MCF 10A (cell line): ENCODE measurements around the gene SUV39H1. TPM values are rescaled to one million over a fixed set of nuclear protein-coding genes. Genes with fewer than 3 reads are reported as not detected.
"Not testable (repeated sequence)": the region's sequence is repeated elsewhere in the genome, so short reads cannot be mapped to it uniquely, and the experiment has no call there.

Experiments
- BruUV-seq: library from RNA; stranded (reverse); fragments of 400-500 nt; replicated peaks from 2 replicates; lab custom pipeline; 2021; lab: Mats Ljungman, UMichigan
- CTCF ChIA-PET: fragments of 300-600 bp; sonication (Branson Sonifier 250); formaldehyde crosslinking; extraction: SDS; loops from one replicate; lab custom pipeline; 2021; ENCODE audit warnings: antibody characterized with exemption, inconsistent platforms; lab: Yijun Ruan, JAX
- POLR2A ChIA-PET: fragments of 300-600, 350-650 bp; sonication (Branson Sonifier 250); formaldehyde crosslinking; extraction: SDS; loops from one replicate; lab custom pipeline; 2020; ENCODE audit warnings: antibody characterized with exemption, inconsistent platforms; lab: Yijun Ruan, JAX
- DNase-seq: peaks from one replicate; pipeline ENCODE4 v3.0.0-alpha.2; 2018; ENCODE audit not compliant: unreplicated experiment
- H3K27ac Mint-ChIP-seq: one replicate; pipeline ENCODE4 v1.8.0; 2022; ENCODE audit warnings: mild to moderate bottlenecking, low read depth, mixed read lengths; ENCODE audit not compliant: unreplicated experiment
- H3K27me3 Mint-ChIP-seq: one replicate; pipeline ENCODE4 v1.8.0; 2022; ENCODE audit warnings: mixed read lengths; ENCODE audit not compliant: insufficient read depth, unreplicated experiment
- H3K36me3 Mint-ChIP-seq: one replicate; pipeline ENCODE4 v1.8.0; 2022; ENCODE audit warnings: mild to moderate bottlenecking, moderate library complexity, mixed read lengths; ENCODE audit not compliant: insufficient read depth, unreplicated experiment
- H3K4me1 Mint-ChIP-seq: one replicate; pipeline ENCODE4 v1.8.0; 2022; ENCODE audit warnings: mixed read lengths; ENCODE audit not compliant: insufficient read depth, unreplicated experiment
- H3K4me3 Mint-ChIP-seq: one replicate; pipeline ENCODE4 v1.8.0; 2022; ENCODE audit warnings: mild to moderate bottlenecking, moderate library complexity, mixed read lengths; ENCODE audit not compliant: unreplicated experiment
- H3K9me3 Mint-ChIP-seq: one replicate; pipeline ENCODE4 v1.8.0; 2022; ENCODE audit warnings: mixed read lengths; ENCODE audit not compliant: unreplicated experiment
- intact Hi-C: fragments of 100-400 bp; cut with micrococcal nuclease; formaldehyde crosslinking; loops from 2 replicates; pipeline ENCODE4 v1.14.1; 2022
- total RNA-seq: library from RNA; stranded (reverse); gene quantifications from 2 replicates; pipeline ENCODE4 v1.2.3, GENCODE V29; 2022
- TF ChIP-seq, protein P1 (sequence below): fragments of 200-600 bp; IDR thresholded peaks from one replicate; pipeline ENCODE4 v1.8.0; 2022; ENCODE audit warnings: antibody characterized with exemption, mild to moderate bottlenecking; ENCODE audit not compliant: unreplicated experiment

Gene SUV39H1
- total RNA-seq, 1 experiment from 2014 or later: 8.7 TPM

DNA sequence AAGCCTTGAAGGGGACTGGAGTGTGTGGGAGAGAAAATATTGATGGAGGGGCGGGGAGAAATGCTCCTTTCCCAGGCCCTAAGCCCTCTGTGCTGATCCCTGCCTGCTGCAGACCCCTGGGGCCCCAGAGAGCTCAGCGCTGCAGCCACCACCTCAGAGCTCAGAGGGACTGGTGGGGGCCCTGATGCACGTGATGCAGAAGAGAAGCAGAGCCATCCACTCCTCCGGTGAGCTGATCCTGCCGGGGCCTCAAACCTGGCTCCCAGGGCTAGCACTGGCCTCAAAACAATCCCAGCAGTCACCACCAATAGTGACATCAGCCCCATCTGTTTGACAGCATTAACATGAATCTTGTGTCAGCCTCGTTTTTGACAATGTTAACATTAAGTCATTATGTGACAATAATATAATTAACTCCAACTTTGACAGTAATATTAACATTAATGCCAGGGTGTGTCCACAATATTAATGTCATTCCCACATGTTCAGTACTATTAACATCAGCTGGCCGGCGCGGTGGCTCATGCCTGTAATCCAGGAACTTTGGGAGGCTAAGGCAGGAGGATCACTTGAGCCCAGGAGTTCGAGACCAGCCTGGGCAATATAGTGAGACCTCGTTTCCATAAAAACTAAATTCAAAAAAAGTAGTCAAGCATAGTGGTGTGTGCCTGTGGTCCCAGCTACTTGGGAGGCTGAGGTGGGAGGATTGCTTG is 7.2 kb upstream of the SUV39H1 start:
- peaks cover 30% of the 10 kb centered on the region for H3K27me3 Mint-ChIP-seq
- H3K4me3 Mint-ChIP-seq: no peak overlapping the region
- ChIA-PET POLR2A (no interaction called here), CTCF (no interaction called here)
- intact Hi-C loops: no loop called here
- no peak for DNase-seq
- no peak overlapping the region for H3K27ac Mint-ChIP-seq
- no peaks in the 10 kb centered on the region for H3K4me1 Mint-ChIP-seq
- no TSS peak for BruUV-seq
- H3K36me3 Mint-ChIP-seq: peaks cover 6% of the 10 kb centered on the region
- TF ChIP-seq, protein P1, sequence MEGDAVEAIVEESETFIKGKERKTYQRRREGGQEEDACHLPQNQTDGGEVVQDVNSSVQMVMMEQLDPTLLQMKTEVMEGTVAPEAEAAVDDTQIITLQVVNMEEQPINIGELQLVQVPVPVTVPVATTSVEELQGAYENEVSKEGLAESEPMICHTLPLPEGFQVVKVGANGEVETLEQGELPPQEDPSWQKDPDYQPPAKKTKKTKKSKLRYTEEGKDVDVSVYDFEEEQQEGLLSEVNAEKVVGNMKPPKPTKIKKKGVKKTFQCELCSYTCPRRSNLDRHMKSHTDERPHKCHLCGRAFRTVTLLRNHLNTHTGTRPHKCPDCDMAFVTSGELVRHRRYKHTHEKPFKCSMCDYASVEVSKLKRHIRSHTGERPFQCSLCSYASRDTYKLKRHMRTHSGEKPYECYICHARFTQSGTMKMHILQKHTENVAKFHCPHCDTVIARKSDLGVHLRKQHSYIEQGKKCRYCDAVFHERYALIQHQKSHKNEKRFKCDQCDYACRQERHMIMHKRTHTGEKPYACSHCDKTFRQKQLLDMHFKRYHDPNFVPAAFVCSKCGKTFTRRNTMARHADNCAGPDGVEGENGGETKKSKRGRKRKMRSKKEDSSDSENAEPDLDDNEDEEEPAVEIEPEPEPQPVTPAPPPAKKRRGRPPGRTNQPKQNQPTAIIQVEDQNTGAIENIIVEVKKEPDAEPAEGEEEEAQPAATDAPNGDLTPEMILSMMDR: no peak
- H3K9me3 Mint-ChIP-seq: peaks cover 23% of the 10 kb centered on the region

DNA sequence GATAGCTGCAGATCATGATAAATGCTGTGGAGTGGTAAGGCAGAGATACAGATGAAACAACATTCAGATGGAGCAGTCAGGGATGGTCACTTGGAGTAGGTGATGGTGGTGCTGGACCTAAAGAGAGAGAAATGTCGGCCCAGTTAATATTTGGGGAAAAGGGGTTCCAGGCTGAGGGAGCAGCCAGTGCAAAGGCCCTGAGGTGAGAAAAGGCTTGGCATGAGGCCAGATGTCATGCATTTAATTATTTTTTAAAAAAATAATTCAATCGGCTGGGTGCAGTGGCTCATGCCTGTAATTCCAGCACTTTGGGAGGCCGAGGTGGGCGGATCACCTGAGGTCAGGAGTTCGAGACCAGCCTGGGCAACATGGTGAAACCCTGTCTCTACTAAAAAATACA is 4.8 kb upstream of the SUV39H1 start:
- H3K9me3 Mint-ChIP-seq, BruUV-seq, H3K4me3 Mint-ChIP-seq, DNase-seq, intact Hi-C loops, H3K27me3 Mint-ChIP-seq, H3K36me3 Mint-ChIP-seq, H3K4me1 Mint-ChIP-seq, CTCF ChIA-PET, POLR2A ChIA-PET, H3K27ac Mint-ChIP-seq: not testable (repeated sequence)

DNA sequence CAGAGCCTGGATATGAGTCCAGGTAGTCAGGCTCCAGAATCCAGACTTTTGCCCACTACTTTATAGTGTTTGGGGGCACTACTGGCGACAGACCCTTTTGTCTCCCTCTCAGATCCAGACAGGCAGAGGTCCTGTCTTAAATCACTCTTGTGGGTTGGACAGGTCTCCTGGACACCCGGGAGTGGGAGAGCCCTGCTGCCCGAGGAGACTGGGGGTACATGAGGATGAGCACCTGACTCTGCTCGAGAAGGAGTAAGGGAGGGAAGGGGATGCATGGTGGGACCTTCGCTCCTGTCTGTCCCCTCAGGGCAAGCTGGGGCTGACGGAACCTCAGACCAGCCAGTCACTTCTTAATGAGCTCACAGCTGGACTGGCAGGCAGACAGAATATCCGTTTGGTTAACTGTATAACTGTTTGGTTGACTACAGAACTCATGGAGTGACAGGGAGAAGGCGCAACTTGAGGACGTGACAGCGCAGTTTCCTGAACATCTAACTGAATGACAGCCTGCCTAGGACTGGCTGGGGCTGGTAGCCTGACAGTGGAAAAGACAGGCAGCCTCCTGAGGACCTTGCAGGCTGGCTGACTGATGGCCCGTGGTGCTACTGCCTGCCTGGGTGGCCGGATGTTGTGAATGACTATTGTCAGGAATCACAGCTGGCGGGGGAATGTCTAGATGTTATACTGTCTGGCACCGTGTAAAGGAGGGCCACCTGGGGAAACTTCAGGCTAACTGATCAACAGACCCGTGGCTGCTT is 1.6 kb upstream of the SUV39H1 start:
- intact Hi-C loops: no loop called here
- BruUV-seq: no TSS peak
- Mint-ChIP-seq H3K4me1 (no peaks in the 10 kb centered on the region), H3K9me3 (no peaks in the 10 kb centered on the region), H3K27me3 (no peaks in the 10 kb centered on the region), H3K27ac (peak overlapping the region; percentile 77), H3K4me3 (peak overlapping the region; percentile 10), H3K36me3 (peaks cover 6% of the 10 kb centered on the region)
- no peak for DNase-seq
- TF ChIP-seq, protein P1: no peak
- ChIA-PET CTCF (no interaction called here), POLR2A (interaction anchor here (1.7 kb wide), 1 partner anchor 43 kb away, joined by 15 read pairs; no protein-coding TSS in a partner anchor)

DNA sequence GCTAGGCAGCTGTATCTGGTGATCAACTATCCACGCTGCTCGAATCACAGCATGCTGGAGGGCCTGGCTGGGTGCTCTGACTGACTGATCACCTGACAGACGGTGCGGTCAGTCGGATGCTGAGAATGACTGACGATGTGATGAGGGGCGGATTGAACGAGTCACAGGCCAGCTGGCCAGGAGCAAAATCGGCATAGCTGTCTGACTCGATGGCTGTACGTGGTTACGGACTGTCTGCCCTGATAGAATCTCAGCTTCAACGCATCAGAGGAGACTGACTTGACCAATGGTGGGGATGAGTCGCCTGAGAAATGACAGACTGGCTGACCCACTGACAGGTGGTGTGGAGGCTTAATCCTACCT is 1.0 kb upstream of the SUV39H1 start:
- intact Hi-C loops: no loop called here
- no peaks in the 10 kb centered on the region for H3K4me1 Mint-ChIP-seq
- no peaks in the 10 kb centered on the region for H3K9me3 Mint-ChIP-seq
- H3K27me3 Mint-ChIP-seq: no peaks in the 10 kb centered on the region
- H3K27ac Mint-ChIP-seq: peak overlapping the region; percentile 77
- BruUV-seq: no TSS peak
- peak overlapping the region; percentile 78 for H3K4me3 Mint-ChIP-seq
- DNase-seq: no peak
- CTCF ChIA-PET: no interaction called here
- POLR2A ChIA-PET: interaction anchor here (1.1 to 1.7 kb wide), 3 partner anchors 17 to 42 kb away, joined by 4 to 15 read pairs (median 5); no protein-coding TSS in a partner anchor
- H3K36me3 Mint-ChIP-seq: peaks cover 6% of the 10 kb centered on the region
- TF ChIP-seq, protein P1: no peak
